Loucy (cell line): ENCODE data around the gene PLA2G10.
"Not testable (repeated sequence)": the region's sequence is repeated elsewhere in the genome, so short reads cannot be mapped to it uniquely, and the experiment has no call there.

ENCODE experiments used
- H2AFZ ChIP-seq: fragments of 200-600 bp; sonication (generic); 2 replicates; pipeline ENCODE4 v1.6.0; 2016; ENCODE audit warnings: antibody characterized with exemption, mild to moderate bottlenecking, low read length, moderate library complexity
- H3F3A ChIP-seq: fragments of 200-600 bp; 2 replicates; pipeline ENCODE4 v1.6.0; 2016; ENCODE audit warnings: antibody characterized with exemption, low read depth, mild to moderate bottlenecking
- H3K27me3 ChIP-seq: fragments of 200-600 bp; sonication (generic); 2 replicates; pipeline ENCODE4 v1.6.1; 2014; ENCODE audit warnings: low read length, mild to moderate bottlenecking; ENCODE audit not compliant: insufficient read depth, poor library complexity, severe bottlenecking
- H3K36me3 ChIP-seq: fragments of 200-600 bp; sonication (generic); 2 replicates; pipeline ENCODE4 v1.6.1; 2016; ENCODE audit warnings: low read length; ENCODE audit not compliant: insufficient read depth
- H3K4me1 ChIP-seq: fragments of 200-600 bp; sonication (generic); 2 replicates; pipeline ENCODE4 v1.5.1; 2014; ENCODE audit warnings: low read length, mild to moderate bottlenecking; ENCODE audit not compliant: insufficient read depth, poor library complexity, severe bottlenecking
- H3K4me2 ChIP-seq: fragments of 200-600 bp; sonication (generic); 2 replicates; pipeline ENCODE4 v1.6.0; 2014; ENCODE audit warnings: antibody characterized with exemption, low read length, low read depth, mild to moderate bottlenecking; ENCODE audit not compliant: poor library complexity, severe bottlenecking
- H3K4me3 ChIP-seq: fragments of 200-600 bp; sonication (generic); 2 replicates; pipeline ENCODE4 v1.5.1; 2014; ENCODE audit warnings: low read length, mild to moderate bottlenecking, mixed read lengths; ENCODE audit not compliant: poor library complexity, severe bottlenecking
- H3K79me2 ChIP-seq: fragments of 200-600 bp; sonication (generic); 2 replicates; pipeline ENCODE4 v1.6.1; 2014; ENCODE audit warnings: low read length; ENCODE audit not compliant: insufficient read depth
- H3K9ac ChIP-seq: fragments of 200-600 bp; sonication (generic); 2 replicates; pipeline ENCODE4 v1.6.0; 2014; ENCODE audit warnings: mild to moderate bottlenecking, low read depth, low read length, moderate library complexity; ENCODE audit not compliant: poor library complexity, severe bottlenecking
- H3K9me2 ChIP-seq: fragments of 200-600 bp; sonication (generic); replicated peaks from 2 replicates; pipeline ENCODE4 v1.6.1; 2016; ENCODE audit warnings: low read depth, low read length, mixed read lengths
- H3K9me3 ChIP-seq: fragments of 200-600 bp; sonication (generic); 2 replicates; pipeline ENCODE4 v1.6.1; 2014; ENCODE audit warnings: mild to moderate bottlenecking, antibody characterized with exemption, low read length, low read depth; ENCODE audit not compliant: insufficient read depth
- H4K20me1 ChIP-seq: fragments of 200-600 bp; sonication (generic); 2 replicates; pipeline ENCODE4 v1.6.0; 2014; ENCODE audit warnings: antibody characterized with exemption, low read length, mild to moderate bottlenecking; ENCODE audit not compliant: insufficient read depth, poor library complexity, severe bottlenecking
- EZH2phosphoT487 ChIP-seq: fragments of 200-600 bp; IDR thresholded peaks from 2 replicates; pipeline ENCODE4 v1.6.1; 2018; ENCODE audit warnings: antibody characterized with exemption, mild to moderate bottlenecking, moderate library complexity, borderline replicate concordance
- TF ChIP-seq, protein P1 (sequence below): fragments of 200-600 bp; sonication (generic); conservative IDR thresholded peaks from 2 replicates; pipeline ENCODE4 v1.5.1; 2014; ENCODE audit warnings: mild to moderate bottlenecking, antibody characterized with exemption, low read length

The PLA2G10 gene

DNA sequence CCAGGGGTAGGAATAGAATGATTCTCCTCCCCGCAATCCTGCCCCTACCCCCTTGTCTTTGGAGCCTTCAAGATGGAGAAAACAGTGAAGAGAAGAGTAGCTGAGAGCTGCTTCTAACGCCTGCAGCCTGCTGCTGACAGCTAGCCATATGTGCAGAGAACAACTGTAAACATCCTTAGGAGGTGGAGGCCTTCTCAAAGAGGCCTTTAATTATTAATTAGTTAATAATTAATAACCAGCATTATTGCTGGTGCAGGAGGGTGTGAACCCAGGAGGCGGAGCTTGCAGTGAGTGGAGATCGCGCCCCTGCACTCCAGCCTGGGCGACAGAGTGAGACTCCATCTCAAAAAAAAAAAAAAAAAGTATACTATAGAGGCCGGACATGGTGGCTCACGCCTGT is 52.9 kb downstream of the PLA2G10 start:
- Histone ChIP-seq H2AFZ (no peak overlapping the region), H3K4me2 (no peak overlapping the region), H3K9ac (no peak overlapping the region), H4K20me1 (peaks cover 8% of the 10 kb centered on the region), H3F3A (no peaks in the 10 kb centered on the region), H3K36me3 (peaks cover 16% of the 10 kb centered on the region; the same call in 1 of the 2 replicates), H3K9me2 (no peaks in the 10 kb centered on the region), H3K4me3 (no peak overlapping the region), H3K79me2 (peaks cover 48% of the 10 kb centered on the region; the same call in 1 of the 2 replicates), H3K4me1 (no peaks in the 10 kb centered on the region), H3K9me3 (no peaks in the 10 kb centered on the region), H3K27me3 (no peaks in the 10 kb centered on the region)
- TF ChIP-seq, protein P1, sequence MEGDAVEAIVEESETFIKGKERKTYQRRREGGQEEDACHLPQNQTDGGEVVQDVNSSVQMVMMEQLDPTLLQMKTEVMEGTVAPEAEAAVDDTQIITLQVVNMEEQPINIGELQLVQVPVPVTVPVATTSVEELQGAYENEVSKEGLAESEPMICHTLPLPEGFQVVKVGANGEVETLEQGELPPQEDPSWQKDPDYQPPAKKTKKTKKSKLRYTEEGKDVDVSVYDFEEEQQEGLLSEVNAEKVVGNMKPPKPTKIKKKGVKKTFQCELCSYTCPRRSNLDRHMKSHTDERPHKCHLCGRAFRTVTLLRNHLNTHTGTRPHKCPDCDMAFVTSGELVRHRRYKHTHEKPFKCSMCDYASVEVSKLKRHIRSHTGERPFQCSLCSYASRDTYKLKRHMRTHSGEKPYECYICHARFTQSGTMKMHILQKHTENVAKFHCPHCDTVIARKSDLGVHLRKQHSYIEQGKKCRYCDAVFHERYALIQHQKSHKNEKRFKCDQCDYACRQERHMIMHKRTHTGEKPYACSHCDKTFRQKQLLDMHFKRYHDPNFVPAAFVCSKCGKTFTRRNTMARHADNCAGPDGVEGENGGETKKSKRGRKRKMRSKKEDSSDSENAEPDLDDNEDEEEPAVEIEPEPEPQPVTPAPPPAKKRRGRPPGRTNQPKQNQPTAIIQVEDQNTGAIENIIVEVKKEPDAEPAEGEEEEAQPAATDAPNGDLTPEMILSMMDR = no peak

DNA sequence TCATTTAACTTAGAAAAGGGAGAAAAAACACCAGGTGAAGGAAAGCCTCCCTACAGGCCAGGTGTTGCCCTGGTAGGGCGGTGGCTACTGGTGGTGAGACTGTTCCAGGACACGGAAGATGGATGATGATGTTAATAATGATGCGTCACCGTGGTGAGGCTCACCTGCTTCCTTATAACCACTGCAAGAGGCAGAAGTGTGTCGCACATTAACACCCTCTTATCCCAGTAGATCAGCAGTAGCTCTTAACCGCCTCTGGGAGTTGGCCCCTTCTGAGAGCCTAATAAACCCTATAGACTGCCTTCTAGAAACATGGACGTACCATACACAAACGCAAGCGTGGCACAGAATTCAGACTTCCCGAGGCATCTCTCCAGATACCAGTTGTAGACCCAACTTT is 53.6 kb downstream of the PLA2G10 start:
- no peaks in the 10 kb centered on the region for H3K27me3 ChIP-seq
- no peak overlapping the region for H3K4me2 ChIP-seq
- no peaks in the 10 kb centered on the region for H3K9me3 ChIP-seq
- no peak overlapping the region for H3K9ac ChIP-seq
- H2AFZ ChIP-seq = no peak overlapping the region
- H4K20me1 ChIP-seq = peaks cover 9% of the 10 kb centered on the region
- H3K36me3 ChIP-seq = peaks cover 10% of the 10 kb centered on the region; the same call in 1 of the 2 replicates
- H3F3A ChIP-seq = no peaks in the 10 kb centered on the region
- H3K4me3 ChIP-seq = no peak overlapping the region
- no peaks in the 10 kb centered on the region for H3K9me2 ChIP-seq
- no peaks in the 10 kb centered on the region for H3K4me1 ChIP-seq
- H3K79me2 ChIP-seq = peaks cover 53% of the 10 kb centered on the region; the same call in 1 of the 2 replicates
- TF ChIP-seq, protein P1 = no peak
- no peak for TF ChIP-seq EZH2phosphoT487

DNA sequence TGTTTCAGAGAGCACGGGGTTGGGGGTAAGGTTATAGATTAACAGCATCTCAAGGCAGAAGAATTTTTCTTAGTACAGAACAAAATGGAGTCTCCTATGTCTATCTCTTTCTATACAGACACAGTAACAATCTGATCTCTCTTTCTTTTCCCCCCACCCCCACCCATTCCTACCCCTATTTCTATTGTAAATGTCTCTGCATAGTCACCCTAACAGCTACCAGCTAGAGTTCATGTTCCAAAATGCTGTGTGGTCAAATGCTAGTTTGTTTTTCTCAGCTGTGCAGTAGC is 57.2 kb downstream of the PLA2G10 start:
- not testable (repeated sequence) for H3K4me3 ChIP-seq, H3K27me3 ChIP-seq, H3K4me2 ChIP-seq, H3K4me1 ChIP-seq, H3K9ac ChIP-seq, H3K9me2 ChIP-seq, H3K36me3 ChIP-seq, H3F3A ChIP-seq, H2AFZ ChIP-seq, H3K9me3 ChIP-seq
- Histone ChIP-seq H3K79me2 (peaks cover 73% of the 10 kb centered on the region), H4K20me1 (peaks cover 29% of the 10 kb centered on the region)

DNA sequence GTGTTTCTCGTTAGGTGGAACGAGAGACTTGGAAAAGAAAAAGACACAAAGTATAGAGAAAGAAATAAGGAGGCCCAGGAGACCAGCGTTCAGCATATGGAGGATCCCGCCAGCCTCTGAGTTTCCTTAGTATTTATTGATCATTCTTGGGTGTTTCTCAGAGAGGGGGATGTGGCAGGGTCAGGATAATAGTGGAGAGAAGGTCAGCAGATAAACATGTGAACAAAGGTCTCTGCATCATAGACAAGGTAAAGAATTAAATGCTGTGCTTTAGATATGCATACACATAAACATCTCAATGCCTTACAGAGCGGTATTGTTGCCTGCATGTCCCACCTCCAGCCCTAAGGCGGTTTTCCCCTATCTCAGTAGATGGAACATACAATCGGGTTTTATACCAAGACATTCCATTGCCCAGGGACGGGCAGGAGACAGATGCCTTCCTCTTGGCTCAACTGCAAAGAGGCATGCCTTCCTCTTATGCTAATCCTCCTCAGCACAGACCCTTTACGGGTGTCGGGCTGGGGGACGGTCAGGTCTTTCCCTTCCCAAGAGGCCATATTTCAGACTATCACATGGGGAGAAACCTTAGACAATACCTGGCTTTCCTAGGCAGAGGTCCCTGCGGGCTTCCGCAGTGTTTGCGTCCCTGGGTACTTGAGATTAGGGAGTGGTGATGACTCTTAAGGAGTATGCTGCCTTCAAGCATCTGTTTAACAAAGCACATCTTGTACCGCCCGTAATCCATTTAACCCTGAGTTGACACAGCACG is 57.7 kb downstream of the PLA2G10 start:
- H3K4me1 ChIP-seq, H3F3A ChIP-seq, H3K4me3 ChIP-seq, H3K36me3 ChIP-seq, H3K4me2 ChIP-seq, H2AFZ ChIP-seq, H3K9me2 ChIP-seq, H3K9ac ChIP-seq, H3K9me3 ChIP-seq, H3K27me3 ChIP-seq: not testable (repeated sequence)
- peaks cover 29% of the 10 kb centered on the region for H4K20me1 ChIP-seq
- peaks cover 70% of the 10 kb centered on the region for H3K79me2 ChIP-seq
